Loucy (cell line): ENCODE results near the gene METAP1.

Experiments used
- CTCF ChIP-seq: fragments of 200-600 bp; sonication (generic); conservative IDR thresholded peaks from 2 replicates; pipeline ENCODE4 v1.5.1; 2014; ENCODE audit warnings: mild to moderate bottlenecking, antibody characterized with exemption, low read length
- EZH2phosphoT487 ChIP-seq: fragments of 200-600 bp; IDR thresholded peaks from 2 replicates; pipeline ENCODE4 v1.6.1; 2018; ENCODE audit warnings: antibody characterized with exemption, mild to moderate bottlenecking, moderate library complexity, borderline replicate concordance

- TF ChIP-seq EZH2phosphoT487 (no peak), CTCF (no peak)
Observed at GRCh38 chr4:99076292-99076976, 80.9 kb downstream of the METAP1 start.
